SK-MEL-5 (cell line): ENCODE results near the gene HDAC4. TPM values are rescaled to one million over a fixed set of nuclear protein-coding genes. Genes with fewer than 3 reads are reported as not detected.

Experiments used
- DNase-seq: peaks from one replicate; pipeline ENCODE4 v3.0.0-alpha.2; 2016; ENCODE audit warnings: low read depth, low spot score
- in situ Hi-C: cut with HindIII; loops from 2 replicates; pipeline ENCODE4 v1.10.0; 2016; ENCODE audit warnings: low sequenced_read_pairs, high pct_unique_total_duplicates, low pct_unique_long_range_greater_than_20kb
- total RNA-seq: library from RNA; depleted of rRNA; stranded (reverse); fragments of >200 nt; shearing (Covaris generic); gene quantifications from 2 replicates; pipeline ENCODE4 v1.2.3, GENCODE V29; 2014

The HDAC4 gene
- total RNA-seq, 1 experiment from 2014 or later: 14.1 TPM

DNA sequence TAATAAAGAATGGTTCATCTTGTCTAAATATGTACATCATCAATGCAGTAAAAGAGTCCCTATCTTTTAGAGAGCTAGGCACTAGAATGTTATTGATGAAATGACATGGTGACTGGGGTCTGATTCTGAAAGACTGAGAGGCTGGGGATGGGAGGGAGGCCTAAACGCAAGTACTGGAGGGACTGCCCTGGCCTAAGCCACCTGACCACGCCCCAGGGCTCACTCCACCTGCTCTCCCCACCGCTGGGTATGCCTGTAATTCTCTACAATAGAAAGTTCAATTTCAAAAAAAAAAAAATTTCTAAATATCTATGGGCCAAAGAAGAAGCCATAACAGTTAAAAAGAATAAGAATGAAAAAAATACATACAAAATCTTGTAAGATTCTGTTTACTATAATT, 194.0 kb downstream of the HDAC4 start:
- DNase-seq: no peak
- in situ Hi-C loops: no loop called here

DNA sequence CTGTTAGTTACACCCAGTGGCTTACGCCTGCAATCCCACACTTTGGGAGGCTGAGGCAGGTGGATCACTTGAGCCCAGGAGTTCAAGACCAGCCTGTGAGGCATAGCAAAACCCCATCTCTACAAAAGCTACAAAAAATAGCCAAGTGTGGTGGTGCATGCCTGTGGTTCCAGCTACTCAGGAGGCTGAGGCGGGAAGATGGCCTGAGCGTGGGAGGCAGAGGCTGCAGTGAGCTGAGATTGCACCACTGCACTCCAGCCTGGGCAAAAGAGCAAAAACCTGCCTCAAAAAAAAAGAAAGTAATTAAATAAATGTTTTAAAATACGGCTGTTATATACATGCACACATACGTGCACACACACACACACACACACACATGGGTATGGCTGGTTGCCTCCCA, 194.8 kb downstream of the HDAC4 start:
- DNase-seq: no peak
- in situ Hi-C loops: no loop called here

DNA sequence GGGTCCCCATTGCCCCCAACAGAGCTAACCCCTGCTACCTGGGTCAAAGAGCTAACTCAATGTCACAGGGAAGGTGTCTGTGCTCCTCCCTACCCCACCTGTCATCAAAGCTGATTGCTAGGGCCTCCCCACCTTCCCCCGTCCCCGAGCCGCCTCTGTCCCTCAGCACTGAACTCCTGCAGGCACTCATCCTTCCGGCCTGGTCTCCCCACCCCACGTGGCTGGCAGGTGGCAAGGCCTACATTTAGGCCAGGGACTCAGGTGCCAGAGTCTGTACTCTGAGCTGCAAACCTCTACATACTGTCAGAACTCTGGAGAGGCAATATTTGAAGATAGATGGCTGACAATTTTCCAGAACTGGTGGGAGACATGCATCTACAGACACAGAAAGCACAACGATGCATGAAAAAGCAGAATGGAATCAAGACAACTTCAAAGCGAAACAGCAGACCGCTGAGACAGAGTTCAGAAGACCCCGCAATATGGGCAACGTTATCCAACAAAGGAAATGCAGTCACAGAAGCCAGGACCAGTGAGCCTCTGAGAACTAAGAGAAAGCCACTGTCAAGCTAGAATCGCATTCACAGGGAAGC, 195.8 kb downstream of the HDAC4 start:
- no peak for DNase-seq
- in situ Hi-C loops: no loop called here

DNA sequence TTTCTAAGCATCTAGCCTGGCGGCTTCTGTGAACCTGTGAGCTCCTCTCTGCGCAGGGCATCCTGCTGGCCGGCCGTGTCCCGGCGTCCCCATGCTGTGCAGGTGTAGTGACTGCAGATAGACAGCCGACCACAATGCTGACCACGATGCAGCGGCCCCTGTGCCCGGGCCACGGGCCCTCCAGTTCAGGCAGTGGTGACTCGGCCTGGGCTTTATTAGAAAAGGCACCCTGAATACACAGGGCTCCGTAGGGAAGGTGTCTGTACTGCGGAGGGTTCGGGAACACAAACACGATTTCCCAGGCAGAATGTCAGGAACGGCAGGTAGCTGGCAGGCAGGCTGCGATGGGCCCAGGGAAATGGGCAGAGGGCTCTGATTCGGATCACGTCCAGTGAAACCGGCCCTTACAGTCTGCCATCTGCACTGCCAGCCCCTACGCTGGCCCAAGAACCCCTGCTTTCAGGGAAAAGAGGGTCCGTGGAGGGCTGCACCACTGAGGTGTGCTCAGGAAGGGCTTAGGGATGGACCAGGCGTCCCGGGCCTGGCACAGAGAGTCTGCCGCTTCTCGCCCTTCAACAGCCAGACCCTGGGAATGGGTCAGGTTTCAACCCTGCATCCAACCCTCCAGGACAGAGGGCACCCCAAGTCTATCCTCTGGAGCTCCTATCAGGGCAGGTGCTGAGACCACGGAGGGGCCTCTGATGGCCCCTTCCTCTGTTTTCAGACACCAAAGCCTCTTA, 196.5 kb downstream of the HDAC4 start:
- in situ Hi-C loops: no loop called here

DNA sequence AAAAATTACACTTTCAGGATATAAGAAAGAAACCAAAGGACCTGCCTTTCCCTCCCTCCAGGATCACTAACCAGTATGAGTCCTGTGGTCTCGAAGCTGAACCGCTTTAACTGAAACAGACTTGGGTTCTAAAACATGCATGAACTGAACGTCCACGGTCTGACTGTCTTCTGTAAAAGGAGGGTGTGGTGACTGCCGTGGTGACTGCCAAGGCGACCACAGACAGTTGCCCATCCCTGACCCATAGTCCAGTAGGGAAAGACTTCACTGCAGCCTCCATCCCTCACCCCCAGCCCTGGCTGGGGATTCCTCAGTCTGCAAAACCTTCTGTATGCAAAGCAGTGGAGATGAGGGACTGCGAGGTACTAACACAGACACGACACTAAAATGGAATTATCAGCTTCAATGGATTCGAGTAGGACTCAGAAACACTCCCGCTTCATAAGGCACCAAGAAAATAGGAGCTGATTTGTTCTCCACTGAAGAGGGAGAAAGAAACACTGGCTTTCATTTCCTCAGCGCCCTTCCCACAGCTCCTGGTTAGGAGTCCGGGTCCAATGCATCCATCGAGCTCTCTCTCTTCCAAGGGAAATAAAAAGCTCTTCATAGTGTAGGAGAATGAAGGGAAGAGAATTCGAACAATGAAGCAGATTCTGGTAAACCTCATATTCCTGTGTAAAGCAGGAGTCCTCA, 197.2 kb downstream of the HDAC4 start:
- no peak for DNase-seq
- in situ Hi-C loops: no loop called here

More for the DNA sequence above, 196.5 kb downstream of the HDAC4 start:
- DNase-seq: no peak

DNA sequence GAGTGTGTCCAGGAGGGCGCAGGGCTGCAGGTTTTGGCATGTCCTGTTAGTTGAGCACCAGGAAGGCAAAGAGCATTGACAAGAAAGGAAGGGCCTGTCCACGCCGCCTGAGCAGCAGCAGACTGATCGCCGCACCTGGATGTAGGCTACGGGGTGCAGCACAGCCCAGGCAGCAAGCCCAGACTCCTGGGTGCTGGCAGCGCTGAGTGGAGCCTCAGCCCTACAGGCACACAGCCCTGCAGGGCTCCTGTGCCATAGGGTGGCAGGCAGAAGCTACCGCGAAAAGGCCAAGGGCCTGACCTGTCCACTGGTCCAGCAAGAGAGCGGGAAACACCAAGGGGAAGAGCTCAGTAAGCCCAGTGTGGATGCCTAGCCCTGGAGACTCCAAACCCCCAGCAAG, 198.0 kb downstream of the HDAC4 start:
- in situ Hi-C loops: no loop called here
- no peak for DNase-seq

DNA sequence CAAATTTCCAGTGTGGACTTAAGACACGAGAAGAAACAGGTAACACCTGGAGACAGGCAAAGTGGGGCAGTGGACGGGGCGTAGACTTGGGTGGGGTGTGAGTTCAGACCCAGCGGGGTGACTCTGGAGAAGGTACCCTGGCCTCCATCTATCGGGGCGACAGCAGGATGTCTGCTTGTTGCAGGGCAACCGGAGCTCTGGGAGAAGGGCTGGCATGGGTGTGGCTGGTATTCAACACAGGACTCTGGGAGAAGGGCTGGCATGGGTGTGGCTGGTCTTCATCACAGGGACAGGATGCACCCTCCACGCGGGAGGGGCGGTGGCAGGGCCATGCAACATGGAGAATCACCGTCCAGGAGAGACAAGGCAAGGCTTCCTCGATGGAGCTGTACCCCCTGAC, 198.5 kb downstream of the HDAC4 start:
- in situ Hi-C loops: no loop called here
- DNase-seq: no peak

DNA sequence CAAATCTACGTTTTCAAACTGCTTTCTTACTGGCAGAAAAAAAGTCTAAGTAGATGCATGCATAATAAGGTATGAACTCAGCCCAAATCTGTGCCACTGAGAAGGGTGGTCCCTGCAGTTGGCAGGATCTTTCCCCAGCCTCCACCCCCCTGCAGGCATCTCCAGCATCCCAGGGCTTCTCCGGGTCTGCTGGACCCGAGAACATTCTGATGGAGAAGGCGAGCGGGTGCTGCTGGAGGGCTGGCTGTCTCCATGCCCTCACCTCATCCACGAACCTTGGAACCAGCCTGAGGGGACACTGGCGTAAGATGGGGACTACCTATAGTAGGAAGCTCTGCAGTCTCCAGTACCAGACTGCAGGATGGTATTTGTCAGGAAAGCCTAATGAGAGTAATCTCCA, 198.9 kb downstream of the HDAC4 start:
- in situ Hi-C loops: no loop called here
- DNase-seq: no peak

DNA sequence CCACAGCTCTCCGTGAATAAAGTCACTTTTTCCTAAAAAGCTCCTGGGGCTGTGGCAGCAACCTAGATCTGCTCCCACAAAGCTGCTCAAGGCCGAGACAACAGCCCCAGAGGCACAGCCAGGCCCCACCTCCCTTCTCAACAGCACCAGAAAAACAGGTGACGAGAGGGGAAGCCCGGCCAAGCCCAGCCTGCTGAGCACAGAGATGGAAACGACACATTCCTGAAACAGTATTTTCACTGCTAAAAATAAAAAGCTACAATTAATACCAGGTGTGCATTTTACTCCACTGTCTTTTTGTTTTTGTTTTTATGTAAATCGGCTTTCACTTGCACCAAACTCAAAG, 199.3 kb downstream of the HDAC4 start:
- no peak for DNase-seq

DNA sequence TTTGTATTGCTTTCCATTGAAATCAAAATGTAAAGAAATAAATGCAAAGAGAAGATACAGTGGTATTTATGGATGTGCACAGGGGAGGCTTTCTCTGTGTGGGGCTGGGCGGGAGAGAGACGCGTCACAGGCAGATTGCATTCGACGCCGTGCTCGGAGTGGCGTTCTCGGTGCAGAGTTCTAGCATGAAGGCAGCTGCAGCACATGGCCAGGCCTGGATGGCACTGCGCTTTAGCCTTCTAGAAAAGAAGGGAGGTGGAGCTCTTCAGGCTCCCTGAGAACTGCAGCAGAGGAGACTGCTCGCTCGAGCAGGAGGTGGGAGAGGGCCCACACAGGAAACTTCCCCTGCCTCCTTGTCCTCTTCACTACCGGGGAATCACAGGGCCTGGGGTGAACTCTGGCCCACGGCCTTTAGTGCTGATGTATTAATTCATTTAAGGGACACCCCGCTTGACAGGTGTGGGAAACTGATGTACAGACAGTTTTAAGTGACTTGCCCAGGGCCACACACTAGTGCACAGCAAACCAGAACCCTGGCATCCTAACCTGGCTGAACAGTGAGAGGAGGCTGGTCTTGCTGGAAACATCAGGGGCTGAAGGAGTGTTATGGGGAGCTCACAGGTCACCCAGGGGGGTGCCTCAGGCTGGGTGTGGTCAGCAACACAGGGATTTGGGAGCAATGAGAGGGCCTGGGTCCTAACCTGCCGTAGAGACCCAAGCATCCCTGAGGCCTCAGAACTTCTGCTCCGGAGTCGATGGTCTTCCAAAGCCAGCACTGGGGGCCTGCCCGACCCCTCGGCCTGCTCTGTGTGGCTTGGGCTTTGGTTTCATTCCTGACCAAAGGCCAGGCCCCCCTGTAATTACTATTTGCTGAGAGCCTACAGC, 199.9 kb downstream of the HDAC4 start:
- no peak for DNase-seq
- in situ Hi-C loops: no loop called here

More for the DNA sequence above, 199.3 kb downstream of the HDAC4 start:
- in situ Hi-C loops: no loop called here

DNA sequence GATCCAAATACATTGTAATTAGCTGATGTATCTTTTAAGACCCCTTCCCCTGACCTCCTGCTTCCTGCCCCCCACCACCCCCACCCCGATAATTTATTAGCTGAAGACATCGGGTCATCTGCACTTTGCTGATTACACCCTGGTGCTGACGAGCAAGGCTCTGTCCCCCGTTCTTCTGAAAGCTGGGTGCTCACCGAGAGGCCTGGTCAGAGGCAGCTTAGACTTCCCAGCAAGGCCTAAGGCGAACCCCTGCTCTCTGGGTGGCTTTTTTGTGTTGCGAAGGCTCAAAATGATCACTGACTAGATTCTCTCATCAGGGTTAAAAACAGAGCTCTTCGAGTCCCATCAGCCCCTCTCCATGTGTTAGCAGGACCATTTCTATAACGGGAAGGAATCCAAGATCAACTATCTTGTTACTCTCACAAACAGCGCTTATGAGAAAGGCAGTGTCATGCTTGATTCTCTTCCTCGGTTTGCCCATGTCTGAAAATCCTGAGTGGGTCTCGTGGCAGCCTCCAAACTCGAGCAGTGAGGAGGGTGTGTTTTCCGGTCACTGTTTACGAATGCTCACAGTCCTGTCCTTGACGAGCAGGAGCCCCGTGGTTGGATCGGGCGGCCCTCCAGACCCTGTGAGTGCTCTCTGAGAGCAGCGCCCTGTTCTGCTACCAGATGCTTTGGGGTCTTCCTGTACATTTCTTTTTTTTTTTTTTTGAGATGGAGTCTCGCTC, 201.6 kb downstream of the HDAC4 start:
- in situ Hi-C loops: no loop called here
- no peak for DNase-seq

DNA sequence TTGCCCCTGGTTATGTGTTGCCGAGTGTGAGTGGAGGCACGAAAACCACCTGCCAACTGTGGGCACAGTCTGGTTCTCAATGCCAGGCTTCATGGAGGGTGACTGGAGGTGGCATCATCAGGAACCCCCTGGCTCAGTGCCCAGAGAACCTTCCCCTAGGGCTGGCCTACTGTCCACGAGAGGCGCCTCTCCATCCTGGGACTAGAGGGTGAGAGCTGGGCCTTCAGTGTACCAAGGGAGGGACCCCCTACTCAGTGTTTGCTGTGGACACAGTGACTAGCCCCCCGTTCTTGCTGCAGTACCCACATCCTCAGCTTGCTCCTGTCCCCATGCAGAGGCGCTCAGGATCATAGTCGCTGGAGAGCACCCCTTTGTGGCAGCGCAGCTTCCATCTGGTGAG, 202.6 kb downstream of the HDAC4 start:
- DNase-seq: no peak
- in situ Hi-C loops: no loop called here

DNA sequence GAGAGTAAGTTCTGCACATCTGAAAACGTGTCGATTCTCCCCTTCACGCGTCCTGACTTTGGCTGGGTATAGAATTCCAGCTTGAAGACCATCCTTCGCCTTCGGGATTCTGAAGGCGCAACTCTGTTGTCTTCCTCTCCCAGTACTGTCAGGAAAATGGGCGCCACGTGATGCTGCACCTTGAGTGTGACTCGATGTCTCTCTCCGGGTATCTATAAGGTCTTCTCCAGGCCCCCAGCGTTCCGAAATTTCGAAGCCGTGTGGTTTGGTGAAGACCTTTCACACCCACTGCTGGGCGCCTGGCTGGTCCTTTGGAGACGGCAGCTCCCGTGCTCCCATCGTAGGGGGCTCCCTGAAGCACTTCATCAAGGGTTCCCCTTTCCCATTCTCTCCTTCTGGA, 203.7 kb downstream of the HDAC4 start:
- in situ Hi-C loops: no loop called here
- no peak for DNase-seq

DNA sequence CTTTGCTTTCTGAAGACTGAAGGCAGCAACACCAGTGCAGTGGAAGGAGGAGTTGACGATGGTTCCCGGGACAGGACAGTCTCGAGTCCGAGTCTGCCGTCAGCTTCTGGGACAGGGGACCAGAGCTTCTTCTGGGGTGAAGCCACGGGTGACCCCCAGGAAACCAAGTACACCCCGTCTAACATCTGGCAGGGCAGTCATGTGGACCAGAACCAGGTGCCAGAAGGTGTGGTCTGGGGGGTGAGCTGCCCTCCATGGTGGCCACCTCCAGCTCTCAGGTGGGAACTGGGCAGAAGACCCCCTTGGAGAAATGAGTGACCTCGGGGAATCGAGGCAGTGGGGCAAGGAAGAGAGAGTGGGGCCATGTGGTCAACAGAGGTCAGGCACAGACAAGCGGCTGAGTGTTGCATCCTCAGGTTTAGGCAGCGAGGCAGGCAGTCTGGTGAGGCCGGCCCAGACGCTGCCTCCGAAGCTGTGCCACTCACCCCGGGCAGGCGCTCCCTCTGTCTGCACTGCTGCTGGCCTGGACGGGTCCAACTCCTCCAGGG, 204.3 kb downstream of the HDAC4 start:
- in situ Hi-C loops: no loop called here
- no peak for DNase-seq

DNA sequence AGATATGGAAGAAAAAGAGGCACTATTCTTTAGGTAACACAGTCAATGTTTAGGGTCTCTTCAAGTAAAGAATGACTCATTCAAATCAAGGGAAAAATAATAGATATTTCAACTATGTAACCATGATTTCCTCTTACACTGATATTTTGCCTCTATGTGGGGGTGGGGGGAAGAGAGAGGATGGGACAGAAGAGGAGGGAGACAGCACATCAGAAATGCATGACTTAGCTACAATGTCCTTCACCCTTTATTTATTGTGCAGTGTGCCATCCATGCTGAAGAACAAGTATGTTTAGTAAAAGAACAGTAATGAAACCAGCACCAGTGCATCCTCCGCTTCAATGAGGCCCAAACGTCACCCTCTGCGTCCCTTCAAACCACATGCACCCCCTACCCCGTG, 204.8 kb downstream of the HDAC4 start:
- DNase-seq: peak; percentile 76
- in situ Hi-C loops: no loop called here

DNA sequence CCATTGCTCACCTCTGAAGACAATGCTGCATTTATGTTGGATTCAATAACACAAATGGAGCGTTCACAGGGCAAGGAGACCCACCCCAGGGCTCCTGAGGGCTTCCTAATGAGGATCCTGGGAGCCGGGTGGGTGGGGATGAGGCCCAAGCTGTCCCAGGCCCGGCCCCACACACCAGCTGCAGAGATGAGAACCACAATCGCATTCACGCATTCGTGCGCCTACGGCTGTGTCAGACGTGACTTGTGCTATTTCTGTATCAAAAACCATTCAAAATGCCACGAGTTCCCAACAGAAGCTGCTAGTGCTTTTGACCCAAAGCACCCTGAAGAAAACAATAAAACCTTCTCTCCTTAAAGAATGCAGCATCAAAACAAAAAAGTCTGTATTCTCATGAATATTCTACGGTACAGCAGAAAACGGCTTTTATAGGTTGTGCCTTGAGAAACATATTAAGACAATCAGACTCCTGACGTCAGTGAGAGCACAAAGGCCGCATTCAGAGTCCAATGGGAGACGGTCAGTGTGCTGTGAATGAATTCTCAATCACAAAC, 205.4 kb downstream of the HDAC4 start:
- in situ Hi-C loops: no loop called here
- DNase-seq: peak; percentile 99

DNA sequence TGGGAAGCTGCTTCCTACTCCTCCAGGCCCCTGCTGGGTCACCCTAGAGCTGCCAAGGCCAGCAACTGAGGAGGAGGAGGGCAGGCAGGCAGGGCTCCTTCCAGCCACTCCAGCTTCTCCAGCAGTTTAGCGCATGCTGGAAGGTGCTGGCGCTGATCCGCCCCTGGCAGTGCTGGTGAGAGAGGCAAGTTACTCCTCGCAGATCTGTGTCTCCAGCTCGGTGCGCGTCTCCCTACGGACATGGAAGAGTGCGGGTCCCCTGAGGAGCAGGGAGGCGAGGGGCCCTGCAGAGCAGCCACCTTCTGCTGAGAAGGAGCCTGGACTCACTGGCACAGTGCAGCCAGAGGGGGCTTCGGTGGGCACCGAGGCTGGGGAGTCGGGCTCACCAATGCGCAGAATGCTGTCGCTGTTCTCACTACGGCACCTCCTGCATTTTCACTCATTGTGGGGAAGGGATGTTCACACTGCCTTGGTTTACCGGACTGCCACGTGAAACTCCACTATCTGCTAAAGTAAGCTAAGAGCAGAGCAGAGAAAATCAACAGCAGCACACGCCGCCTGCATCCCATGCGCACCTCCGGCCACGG, 206.0 kb downstream of the HDAC4 start:
- peak; percentile 45 for DNase-seq
- in situ Hi-C loops: no loop called here
